Adrenal gland (tissue), 5 donors: ENCODE measurements around the gene TCEAL5.

ENCODE experiments used
- POLR2A ChIP-seq, 2 donors: fragments of 450-650 bp; IDR thresholded peaks; one replicate each; pipeline ENCODE4 v1.6.1; 2017; ENCODE audit warnings: antibody characterized with exemption in 2 of 2, mild to moderate bottlenecking in 2 of 2, moderate library complexity in 1 of 2
- TF ChIP-seq, protein P1 (sequence below), 6 experiments: fragments of 450-650 bp in 4 of 6; fragments of 200-600 bp in 2 of 6; sonication (generic) in 1 of 6; IDR thresholded peaks; 1 replicate in 5 of 6; 2 replicates in 1 of 6; pipeline versions ENCODE4 v1.5.1 to v1.8.0; 2016 to 2021; ENCODE audit warnings: antibody characterized with exemption in 6 of 6, mild to moderate bottlenecking in 2 of 6, moderate library complexity in 1 of 6
- donor health status: DM: no; HTN: no; CAD: no.

DNA sequence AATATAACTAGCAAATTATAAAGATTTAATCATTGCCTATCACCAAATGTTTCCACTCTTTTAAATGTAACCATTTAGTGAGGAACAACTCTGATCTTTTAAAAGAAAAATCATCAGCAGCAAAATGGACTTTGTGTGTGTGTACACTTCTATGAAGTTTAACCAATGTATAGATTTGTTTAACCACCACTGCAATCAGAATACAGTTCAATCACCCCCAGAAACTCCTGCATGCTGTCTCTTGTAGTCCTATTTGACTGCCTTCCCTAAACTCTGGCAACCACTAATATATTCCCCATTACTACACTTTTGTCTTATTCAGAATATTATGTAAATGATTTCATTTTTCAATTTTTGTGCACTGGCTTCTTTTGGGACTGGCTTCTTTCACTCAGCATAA, 19.9 kb downstream of the TCEAL5 start:
- TF ChIP-seq, protein P1, sequence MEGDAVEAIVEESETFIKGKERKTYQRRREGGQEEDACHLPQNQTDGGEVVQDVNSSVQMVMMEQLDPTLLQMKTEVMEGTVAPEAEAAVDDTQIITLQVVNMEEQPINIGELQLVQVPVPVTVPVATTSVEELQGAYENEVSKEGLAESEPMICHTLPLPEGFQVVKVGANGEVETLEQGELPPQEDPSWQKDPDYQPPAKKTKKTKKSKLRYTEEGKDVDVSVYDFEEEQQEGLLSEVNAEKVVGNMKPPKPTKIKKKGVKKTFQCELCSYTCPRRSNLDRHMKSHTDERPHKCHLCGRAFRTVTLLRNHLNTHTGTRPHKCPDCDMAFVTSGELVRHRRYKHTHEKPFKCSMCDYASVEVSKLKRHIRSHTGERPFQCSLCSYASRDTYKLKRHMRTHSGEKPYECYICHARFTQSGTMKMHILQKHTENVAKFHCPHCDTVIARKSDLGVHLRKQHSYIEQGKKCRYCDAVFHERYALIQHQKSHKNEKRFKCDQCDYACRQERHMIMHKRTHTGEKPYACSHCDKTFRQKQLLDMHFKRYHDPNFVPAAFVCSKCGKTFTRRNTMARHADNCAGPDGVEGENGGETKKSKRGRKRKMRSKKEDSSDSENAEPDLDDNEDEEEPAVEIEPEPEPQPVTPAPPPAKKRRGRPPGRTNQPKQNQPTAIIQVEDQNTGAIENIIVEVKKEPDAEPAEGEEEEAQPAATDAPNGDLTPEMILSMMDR (IDR thresholded peaks at IDR 0.05), result no peak
- no peak for TF ChIP-seq POLR2A (IDR thresholded peaks at IDR 0.05)
